WTC11 (cell line): ENCODE data around the gene RAB3A. TPM values are rescaled to one million over a fixed set of nuclear protein-coding genes. Genes with fewer than 3 reads are reported as not detected.

Experiments
- ATF2 ChIP-seq: sonication (generic); formaldehyde crosslinking; IDR thresholded peaks from 2 replicates; pipeline ENCODE4 v1.8.1; 2022; ENCODE audit warnings: low read depth, missing genetic modification reagents, borderline replicate concordance
- ATF6 ChIP-seq: sonication (generic); formaldehyde crosslinking; IDR thresholded peaks from 2 replicates; pipeline ENCODE4 v1.8.1; 2023; ENCODE audit warnings: mild to moderate bottlenecking, missing genetic modification reagents
- CREM ChIP-seq: sonication (generic); formaldehyde crosslinking; IDR thresholded peaks from 2 replicates; pipeline ENCODE4 v1.8.1; 2022; ENCODE audit warnings: mild to moderate bottlenecking, missing genetic modification reagents, moderate library complexity
- E2F5 ChIP-seq: sonication (generic); formaldehyde crosslinking; IDR thresholded peaks from 2 replicates; pipeline ENCODE4 v1.8.1; 2022; ENCODE audit warnings: mild to moderate bottlenecking, moderate library complexity, missing genetic modification reagents
- FOXP4 ChIP-seq: sonication (generic); formaldehyde crosslinking; IDR thresholded peaks from 2 replicates; pipeline ENCODE4 v1.8.0; 2022; ENCODE audit warnings: mild to moderate bottlenecking, missing genetic modification reagents
- MXD4 ChIP-seq: fragments of 250-450 bp; sonication (Bioruptor Pico); IDR thresholded peaks from 2 replicates; pipeline ENCODE4 v1.8.0; 2021; ENCODE audit warnings: mild to moderate bottlenecking, moderate library complexity, borderline replicate concordance
- NFE2L1 ChIP-seq: sonication (generic); formaldehyde crosslinking; IDR thresholded peaks from 2 replicates; pipeline ENCODE4 v1.8.1; 2023; ENCODE audit warnings: missing genetic modification reagents
- NR1H2 ChIP-seq: sonication (generic); formaldehyde crosslinking; IDR thresholded peaks from 2 replicates; pipeline ENCODE4 v1.9.0; 2021; ENCODE audit warnings: mild to moderate bottlenecking, moderate library complexity, missing genetic modification reagents
- PRDM15 ChIP-seq: sonication (generic); formaldehyde crosslinking; IDR thresholded peaks from 2 replicates; pipeline ENCODE4 v1.8.0; 2022; ENCODE audit warnings: missing genetic modification reagents
- RORB ChIP-seq: fragments of 250-450 bp; sonication (Bioruptor Pico); IDR thresholded peaks from 2 replicates; pipeline ENCODE4 v1.9.0; 2021; ENCODE audit warnings: mild to moderate bottlenecking
- SMAD3 ChIP-seq: sonication (generic); formaldehyde crosslinking; IDR thresholded peaks from 2 replicates; pipeline ENCODE4 v1.8.0; 2022; ENCODE audit warnings: missing genetic modification reagents, mild to moderate bottlenecking, borderline replicate concordance
- SMAD4 ChIP-seq: sonication (generic); formaldehyde crosslinking; IDR thresholded peaks from 2 replicates; pipeline ENCODE4 v1.8.0; 2022; ENCODE audit warnings: mild to moderate bottlenecking, missing genetic modification reagents
- SOX15 ChIP-seq: fragments of 250-450 bp; sonication (Bioruptor Pico); IDR thresholded peaks from 2 replicates; pipeline ENCODE4 v1.9.0; 2021; ENCODE audit warnings: mild to moderate bottlenecking
- USF1 ChIP-seq: sonication (generic); formaldehyde crosslinking; IDR thresholded peaks from 2 replicates; pipeline ENCODE4 v1.8.0; 2022; ENCODE audit warnings: mild to moderate bottlenecking, missing genetic modification reagents
- ZNF219 ChIP-seq: sonication (generic); formaldehyde crosslinking; IDR thresholded peaks from 2 replicates; pipeline ENCODE4 v1.8.0; 2023; ENCODE audit warnings: missing genetic modification reagents, mild to moderate bottlenecking, borderline replicate concordance
- ZNF263 ChIP-seq: sonication (generic); formaldehyde crosslinking; IDR thresholded peaks from 2 replicates; pipeline ENCODE4 v1.8.1; 2022; ENCODE audit warnings: low read depth, mild to moderate bottlenecking, moderate library complexity, missing genetic modification reagents
- ZNF317 ChIP-seq: sonication (generic); formaldehyde crosslinking; IDR thresholded peaks from 2 replicates; pipeline ENCODE4 v1.8.1; 2023; ENCODE audit warnings: low read depth, mild to moderate bottlenecking, moderate library complexity, missing genetic modification reagents, borderline replicate concordance
- ZNF423 ChIP-seq: fragments of 250-450 bp; sonication (Bioruptor Pico); IDR thresholded peaks from 2 replicates; pipeline ENCODE4 v2.1.2; 2022; ENCODE audit warnings: mild to moderate bottlenecking, moderate library complexity
- ZNF425 ChIP-seq: fragments of 250-450 bp; sonication (Bioruptor Pico); conservative IDR thresholded peaks from 2 replicates; pipeline ENCODE4 v1.9.0; 2021; ENCODE audit warnings: mild to moderate bottlenecking
- ZNF512 ChIP-seq: sonication (generic); formaldehyde crosslinking; IDR thresholded peaks from 2 replicates; pipeline ENCODE4 v1.8.1; 2022; ENCODE audit warnings: missing genetic modification reagents, borderline replicate concordance
- ZNF671 ChIP-seq: fragments of 250-450 bp; sonication (Bioruptor Pico); IDR thresholded peaks from 2 replicates; pipeline ENCODE4 v1.8.0; 2021; ENCODE audit warnings: mild to moderate bottlenecking
- ZSCAN18 ChIP-seq: fragments of 250-450 bp; sonication (Bioruptor Pico); IDR thresholded peaks from 2 replicates; pipeline ENCODE4 v2.1.2; 2022; ENCODE audit warnings: mild to moderate bottlenecking, moderate library complexity
- total RNA-seq: library from RNA; stranded (reverse); gene quantifications from 3 replicates; pipeline ENCODE4 v1.2.3, GENCODE V29; 2021

The RAB3A gene
- total RNA-seq, 1 experiment from 2014 or later, result 12.2 TPM

- TF ChIP-seq ZNF425 (CRISPR knock-in tag), result no peak
- 0 out of 2 replicates have a peak, but pooled peaks have one; percentile 36 for TF ChIP-seq ZNF317
- TF ChIP-seq E2F5 (CRISPR knock-in tag), result peak; percentile 61; the same call in 1 of the 2 replicates
- TF ChIP-seq ZNF423 (CRISPR knock-in tag), result no peak
- TF ChIP-seq ZNF219, result peak; percentile 85; the same call in 1 of the 2 replicates
- TF ChIP-seq ZNF512 (CRISPR knock-in tag), result peak; percentile 69; the same call in 1 of the 2 replicates
- TF ChIP-seq ATF2, result peak; percentile 75; the same call in 1 of the 2 replicates
- no peak for TF ChIP-seq ZSCAN18
- TF ChIP-seq CREM, result peak; percentile 89
- TF ChIP-seq ATF6 (CRISPR knock-in tag), result peak; percentile 88
- no peak for TF ChIP-seq ZNF671 (CRISPR knock-in tag)
- TF ChIP-seq FOXP4 (CRISPR knock-in tag), result peak; percentile 98
- TF ChIP-seq NFE2L1 (CRISPR knock-in tag), result peak; percentile 93
- TF ChIP-seq USF1 (CRISPR knock-in tag), result peak; percentile 86
- peak; percentile 93 for TF ChIP-seq SMAD4 (CRISPR knock-in tag)
- TF ChIP-seq MXD4, result no peak
- TF ChIP-seq NR1H2, result peak; percentile 78
- peak; percentile 93 for TF ChIP-seq SMAD3 (CRISPR knock-in tag)
- no peak for TF ChIP-seq SOX15 (CRISPR knock-in tag)
- TF ChIP-seq ZNF263 (CRISPR knock-in tag), result peak; percentile 33; the same call in 1 of the 2 replicates
- TF ChIP-seq RORB (CRISPR knock-in tag), result no peak
- TF ChIP-seq PRDM15, result peak; percentile 38; the same call in 1 of the 2 replicates
These were observed 29.5 kb upstream of the RAB3A start (continued) for GRCh38 chr19:18233224-18233825.
